Smooth muscle cell (in vitro differentiated cells): Measurements from ENCODE around the gene DNAJC22. TPM values are rescaled to one million over a fixed set of nuclear protein-coding genes. Genes with fewer than 3 reads are reported as not detected.

Experiments used
- DNase-seq: peaks from one replicate; lab custom pipeline; 2025; ENCODE audit not compliant: unreplicated experiment; lab: John Stamatoyannopoulos, UW
- H2AFZ ChIP-seq: fragments of 200-600 bp; sonication (generic); 2 replicates; pipeline ENCODE4 v1.6.0; 2016; ENCODE audit warnings: antibody characterized with exemption, low read depth, mild to moderate bottlenecking
- H3F3A ChIP-seq: fragments of 200-600 bp; sonication (generic); 2 replicates; pipeline ENCODE4 v1.6.0; 2017; ENCODE audit warnings: antibody characterized with exemption, low read depth
- H3K27ac ChIP-seq: fragments of 200-600 bp; sonication (generic); 2 replicates; pipeline ENCODE4 v1.5.1; 2016; ENCODE audit warnings: low read depth, mild to moderate bottlenecking
- H3K27me3 ChIP-seq: fragments of 200-600 bp; sonication (generic); 2 replicates; pipeline ENCODE4 v1.6.1; 2016; ENCODE audit warnings: low read depth, mild to moderate bottlenecking
- H3K36me3 ChIP-seq: fragments of 200-600 bp; sonication (generic); 2 replicates; pipeline ENCODE4 v1.5.1; 2016; ENCODE audit warnings: low read depth
- H3K4me1 ChIP-seq: fragments of 200-600 bp; sonication (generic); 2 replicates; pipeline ENCODE4 v1.5.1; 2016; ENCODE audit warnings: low read depth
- H3K4me2 ChIP-seq: fragments of 200-600 bp; sonication (generic); 2 replicates; pipeline ENCODE4 v1.6.0; 2016; ENCODE audit warnings: mild to moderate bottlenecking
- H3K4me3 ChIP-seq: fragments of 200-600 bp; sonication (generic); 2 replicates; pipeline ENCODE4 v1.5.1; 2016; ENCODE audit warnings: mild to moderate bottlenecking
- H3K79me2 ChIP-seq: fragments of 200-600 bp; sonication (generic); 2 replicates; pipeline ENCODE4 v1.6.0; 2016; ENCODE audit warnings: low read depth, mild to moderate bottlenecking
- H3K9ac ChIP-seq: fragments of 200-600 bp; sonication (generic); 2 replicates; pipeline ENCODE4 v1.6.0; 2016; ENCODE audit warnings: low read depth
- H3K9me3 ChIP-seq: fragments of 200-600 bp; sonication (generic); replicated peaks from 2 replicates; pipeline ENCODE4 v1.5.1; 2016; ENCODE audit warnings: low read depth
- H4K20me1 ChIP-seq: fragments of 200-600 bp; sonication (generic); 2 replicates; pipeline ENCODE4 v1.6.0; 2016; ENCODE audit warnings: low read depth
- CTCF ChIP-seq: fragments of 200-600 bp; sonication (generic); IDR thresholded peaks from 2 replicates; pipeline ENCODE4 v1.5.1; 2017; ENCODE audit warnings: borderline replicate concordance, mild to moderate bottlenecking, antibody characterized with exemption; ENCODE audit not compliant: insufficient read depth, poor library complexity, severe bottlenecking
- WGBS: methylation state at CpG from one replicate; pipeline ENCODE4 v1.1.7; 2016; ENCODE audit warnings: low lambda C conversion rate; 5-methylcytosine and 5-hydroxymethylcytosine counted together
- polyA plus RNA-seq: library from polyadenylated mRNA; unstranded; fragments of >200 nt; fragmentation: Nextera tagmentation; extraction: Ambion mirVana; gene quantifications from 2 replicates; pipeline ENCODE4 v1.2.1, GENCODE V29; 2016
- total RNA-seq: library from RNA; depleted of rRNA; stranded (reverse); fragments of >200 nt; gene quantifications from 2 replicates; pipeline ENCODE4 v1.2.3, GENCODE V29; 2014

The DNAJC22 gene
- total and polyA plus RNA-seq, 2 experiments from 2014 or later = 0.09 to 2.4 TPM

GRCh38 chr12:49358483-49359141 lies 11.9 kb downstream of the DNAJC22 start:
- Histone ChIP-seq H3K9ac (no peak overlapping the region), H3K4me2 (peak overlapping the region; percentile 16), H3K36me3 (no peaks in the 10 kb centered on the region), H3K79me2 (no peaks in the 10 kb centered on the region), H3K27ac (no peak overlapping the region), H3K4me3 (no peak overlapping the region), H3K27me3 (peaks cover 8% of the 10 kb centered on the region), H3F3A (no peaks in the 10 kb centered on the region), H3K9me3 (no peaks in the 10 kb centered on the region), H2AFZ (no peak overlapping the region), H4K20me1 (no peaks in the 10 kb centered on the region), H3K4me1 (no peaks in the 10 kb centered on the region)
- 18% methylated on average over 7 of the region's 7 CpGs for WGBS
- peak; percentile 85 for TF ChIP-seq CTCF
- DNase-seq = no peak

DNA sequence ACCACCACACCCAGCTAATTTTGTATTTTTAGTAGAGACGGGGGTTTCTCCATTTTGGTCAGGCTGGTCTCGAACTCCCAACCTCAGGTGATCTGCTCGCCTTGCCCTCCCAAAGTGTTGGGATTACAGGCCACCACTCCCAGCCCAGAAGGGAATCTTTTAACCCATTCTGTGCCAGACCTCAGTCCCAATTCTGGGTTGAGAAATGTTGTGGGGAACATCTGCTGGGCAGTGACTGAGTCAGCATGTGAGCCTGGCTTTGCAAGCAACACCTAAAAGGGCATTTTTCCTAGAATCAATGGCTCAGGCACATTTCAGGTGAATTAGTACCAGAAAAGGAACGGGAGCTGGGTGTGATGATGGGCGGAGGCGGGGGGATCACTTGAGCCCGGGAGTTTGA lies 13.0 kb downstream of the DNAJC22 start:
- Histone ChIP-seq H3K4me3 (no peak overlapping the region), H3K4me2 (no peak overlapping the region), H3K4me1 (no peaks in the 10 kb centered on the region), H3K36me3 (no peaks in the 10 kb centered on the region), H3K9ac (no peak overlapping the region), H3K27ac (no peak overlapping the region), H3K79me2 (no peaks in the 10 kb centered on the region), H3K9me3 (no peaks in the 10 kb centered on the region), H3K27me3 (peaks cover 2% of the 10 kb centered on the region), H4K20me1 (no peaks in the 10 kb centered on the region), H3F3A (no peaks in the 10 kb centered on the region), H2AFZ (no peak overlapping the region)
- TF ChIP-seq CTCF = no peak
- 78% methylated on average over 7 of the region's 7 CpGs for WGBS
- no peak for DNase-seq

GRCh38 chr12:49362077-49362476 lies 15.4 kb downstream of the DNAJC22 start:
- Histone ChIP-seq H3K4me1 (peaks cover 7% of the 10 kb centered on the region), H3K36me3 (no peaks in the 10 kb centered on the region), H3K4me3 (no peak overlapping the region), H3K27ac (no peak overlapping the region), H3K79me2 (no peaks in the 10 kb centered on the region), H2AFZ (no peak overlapping the region), H3K9ac (no peak overlapping the region), H3K4me2 (no peak overlapping the region), H3K27me3 (no peaks in the 10 kb centered on the region), H3F3A (peaks cover 7% of the 10 kb centered on the region), H4K20me1 (no peaks in the 10 kb centered on the region), H3K9me3 (no peaks in the 10 kb centered on the region)
- TF ChIP-seq CTCF = no peak
- WGBS = 100% methylated on average over 1 of the region's 1 CpG
- no peak for DNase-seq

- Histone ChIP-seq H3K4me2 (no peak overlapping the region), H3K27me3 (no peaks in the 10 kb centered on the region), H3K79me2 (peaks cover 25% of the 10 kb centered on the region), H3K36me3 (no peaks in the 10 kb centered on the region), H4K20me1 (peaks cover 16% of the 10 kb centered on the region), H3F3A (peaks cover 7% of the 10 kb centered on the region), H3K4me3 (no peak overlapping the region), H3K9ac (no peak overlapping the region), H3K27ac (no peak overlapping the region), H2AFZ (no peak overlapping the region), H3K4me1 (peaks cover 24% of the 10 kb centered on the region), H3K9me3 (no peaks in the 10 kb centered on the region)
- 83% methylated on average over 1 of the region's 1 CpG for WGBS
- no peak for TF ChIP-seq CTCF
- no peak for DNase-seq
Observed at GRCh38 chr12:49364989-49365388, 18.3 kb downstream of the DNAJC22 start.
